Measurements from ENCODE around the gene UBXN10. TPM values are rescaled to one million over a fixed set of nuclear protein-coding genes. Genes with fewer than 3 reads are reported as not detected.

Gene UBXN10
- total RNA-seq, 1 donor from 2014 or later, result 0.49 TPM

- Mint-ChIP-seq H3K4me3 (ENCODE audit: unreplicated experiment) (no peak overlapping the region), H3K9me3 (ENCODE audit: unreplicated experiment) (peaks cover 1% of the 10 kb centered on the region), H3K4me1 (ENCODE audit: low read depth, unreplicated experiment) (no peaks in the 10 kb centered on the region), H3K27ac (ENCODE audit: unreplicated experiment) (no peak overlapping the region), H3K27me3 (ENCODE audit: unreplicated experiment) (peaks cover 2% of the 10 kb centered on the region), H3K36me3 (ENCODE audit: unreplicated experiment) (no peaks in the 10 kb centered on the region)
- no peak for DNase-seq
- TF ChIP-seq CTCF (IDR thresholded peaks at IDR 0.05; ENCODE audit: partially characterized antibody, unreplicated experiment), result no peak
Observed at GRCh38 chr1:20242890-20243479, 57.1 kb downstream of the UBXN10 start.

Other genes with a start within 250 kb of the UBXN10 start
- gene PLA2G2A, start 206.5 kb upstream of the UBXN10 start, total RNA-seq (ENCODE audit: unreplicated experiment), result not detected
- gene PLA2G5, start 115.9 kb upstream of the UBXN10 start, total RNA-seq (ENCODE audit: unreplicated experiment), result not detected
- gene PLA2G2D, start 66.6 kb upstream of the UBXN10 start, total RNA-seq (ENCODE audit: unreplicated experiment), result not detected
- gene PLA2G2F, start 46.8 kb upstream of the UBXN10 start, total RNA-seq (ENCODE audit: unreplicated experiment), result not detected
- gene PLA2G2C, start 422 bp downstream of the UBXN10 start, total RNA-seq (ENCODE audit: unreplicated experiment), result not detected
- gene VWA5B1, start 104.8 kb downstream of the UBXN10 start, total RNA-seq (ENCODE audit: unreplicated experiment), result 0.10 TPM